HG03139 (cell line): ENCODE measurements around the gene FOXD4.
"Not testable (repeated sequence)": the region's sequence is repeated elsewhere in the genome, so short reads cannot be mapped to it uniquely, and the experiment has no call there.

Source experiments
- ATAC-seq: cut with Tn5 transposase; IDR thresholded peaks from one replicate; pipeline ENCODE4 v1.9.1; 2021; ENCODE audit not compliant: unreplicated experiment

FOXD4 gene

DNA sequence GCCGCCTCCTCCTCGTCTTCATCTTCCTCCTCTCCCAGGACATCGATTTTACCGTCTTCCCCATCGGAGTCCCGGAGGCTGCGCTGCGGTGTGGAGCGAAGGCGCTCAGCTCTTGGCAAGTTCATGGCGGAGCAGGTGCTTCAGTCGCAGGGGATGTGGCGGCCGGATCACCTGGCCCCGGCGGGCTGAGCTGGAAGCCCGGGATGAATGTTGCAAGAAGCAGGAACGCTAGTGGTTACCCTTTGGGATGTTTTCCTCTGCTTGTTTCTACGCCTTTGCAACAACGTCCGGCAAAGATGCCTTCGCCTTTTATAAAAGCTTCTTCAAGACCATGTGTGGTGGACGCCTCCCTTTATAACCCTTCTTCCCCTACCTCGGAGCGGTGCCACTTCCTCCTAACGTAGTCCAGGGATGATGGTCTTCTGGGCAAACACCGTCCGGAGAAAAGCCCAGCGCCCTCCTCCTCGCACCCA is at the start of gene FOXD4:
FOXD4 (minus strand) TSS at position 423 of the 473 bp plus-strand sequence; CDS start at position 125, 298 bp downstream.
- ATAC-seq, result not testable (repeated sequence)

DNA sequence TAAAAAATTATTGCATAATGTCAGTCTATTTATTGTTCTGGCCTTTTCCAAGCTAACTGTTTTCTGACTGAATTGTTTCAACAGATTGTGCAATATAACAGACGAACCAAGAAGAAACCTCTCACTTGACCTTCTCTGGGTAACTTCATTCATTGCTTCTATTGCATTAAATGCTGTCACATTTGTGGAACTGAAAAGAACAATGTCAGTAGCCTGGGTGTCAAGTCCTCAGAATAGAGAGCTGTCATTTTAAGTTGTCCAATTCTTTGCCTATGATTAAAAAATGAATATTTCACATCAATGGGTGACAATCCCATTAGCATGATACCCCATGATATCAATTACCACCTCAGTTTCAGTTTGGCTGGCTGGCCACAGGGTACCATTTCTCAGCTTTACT is 41.7 kb upstream of the FOXD4 start:
- not testable (repeated sequence) for ATAC-seq

DNA sequence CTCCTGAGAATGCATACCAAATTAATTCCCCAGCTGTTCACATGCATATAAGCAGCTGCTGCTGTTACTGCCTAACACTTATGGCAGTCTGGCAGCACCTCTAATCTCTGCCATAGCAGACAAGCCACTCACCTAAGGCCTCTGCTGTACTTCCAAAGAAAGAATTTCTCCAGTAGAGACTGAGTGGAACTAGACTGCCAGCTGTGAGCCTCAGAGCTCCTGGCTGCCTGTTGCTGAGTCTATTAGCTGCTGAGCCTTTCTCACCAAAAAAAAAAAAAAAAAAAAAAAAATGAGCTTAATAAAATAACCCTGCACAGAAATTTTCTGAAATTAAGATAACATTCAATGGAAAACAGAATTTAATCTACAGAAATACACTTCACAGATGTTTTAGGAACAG is 33.0 kb upstream of the FOXD4 start:
- ATAC-seq, result not testable (repeated sequence)

DNA sequence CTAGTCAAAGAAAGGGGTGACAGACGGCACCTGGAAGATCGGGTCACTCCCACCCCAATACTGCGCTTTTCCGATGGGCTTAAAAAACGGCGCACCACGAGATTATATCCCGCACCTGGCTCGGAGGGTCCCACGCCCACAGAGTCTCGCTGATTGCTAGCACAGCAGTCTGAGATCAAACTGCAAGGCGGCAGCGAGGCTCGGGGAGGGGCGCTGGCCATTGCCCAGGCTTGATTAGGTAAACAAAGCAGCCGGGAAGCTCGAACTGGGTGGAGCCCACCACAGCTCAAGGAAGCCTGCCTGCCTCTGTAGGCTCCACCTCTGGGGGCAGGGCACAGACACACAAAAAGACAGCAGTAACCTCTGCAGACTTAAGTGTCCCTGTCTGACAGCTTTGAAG is 21.7 kb upstream of the FOXD4 start:
- not testable (repeated sequence) for ATAC-seq

DNA sequence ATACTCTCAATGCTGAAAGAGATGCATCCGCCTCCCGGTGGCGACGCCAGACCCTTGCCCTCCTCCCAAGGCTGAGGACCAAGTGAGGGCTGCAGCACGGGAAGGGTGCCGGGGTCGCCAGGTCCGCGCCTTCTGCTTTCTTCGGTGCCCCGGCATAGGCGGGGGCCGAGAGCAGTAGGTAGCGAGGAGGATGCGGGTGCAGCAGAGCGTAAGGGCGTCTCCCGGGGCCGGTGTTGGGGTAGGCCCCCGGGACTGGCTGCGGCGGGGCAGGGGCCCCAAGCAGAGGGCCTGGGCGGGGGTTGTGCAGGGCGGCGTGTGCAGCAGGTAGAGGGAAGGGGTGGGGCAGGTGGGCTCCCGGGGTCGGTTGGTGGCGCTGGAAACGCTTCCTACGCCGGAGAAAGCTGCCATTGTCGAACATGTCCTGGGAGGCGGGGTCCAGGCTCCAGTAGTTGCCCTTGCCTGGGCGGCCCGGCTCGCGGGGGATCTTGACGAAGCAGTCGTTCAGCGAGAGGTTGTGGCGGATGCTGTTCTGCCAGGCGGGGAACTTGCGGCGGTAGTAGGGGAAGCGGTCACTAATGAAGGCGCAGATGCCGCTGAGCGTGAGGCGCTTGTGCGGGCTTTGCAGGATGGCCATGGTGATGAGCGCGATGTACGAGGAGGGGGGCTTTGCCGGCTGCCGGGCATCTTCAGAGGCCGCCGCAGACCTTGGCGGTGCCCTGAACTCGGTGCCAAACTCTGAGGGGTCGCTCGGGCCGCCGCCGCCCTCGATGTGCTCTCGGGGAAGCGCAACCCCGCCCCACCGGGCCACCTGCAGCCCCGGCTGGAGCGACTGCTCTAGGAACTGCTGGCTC is 848 bp downstream of the FOXD4 start:
- not testable (repeated sequence) for ATAC-seq

DNA sequence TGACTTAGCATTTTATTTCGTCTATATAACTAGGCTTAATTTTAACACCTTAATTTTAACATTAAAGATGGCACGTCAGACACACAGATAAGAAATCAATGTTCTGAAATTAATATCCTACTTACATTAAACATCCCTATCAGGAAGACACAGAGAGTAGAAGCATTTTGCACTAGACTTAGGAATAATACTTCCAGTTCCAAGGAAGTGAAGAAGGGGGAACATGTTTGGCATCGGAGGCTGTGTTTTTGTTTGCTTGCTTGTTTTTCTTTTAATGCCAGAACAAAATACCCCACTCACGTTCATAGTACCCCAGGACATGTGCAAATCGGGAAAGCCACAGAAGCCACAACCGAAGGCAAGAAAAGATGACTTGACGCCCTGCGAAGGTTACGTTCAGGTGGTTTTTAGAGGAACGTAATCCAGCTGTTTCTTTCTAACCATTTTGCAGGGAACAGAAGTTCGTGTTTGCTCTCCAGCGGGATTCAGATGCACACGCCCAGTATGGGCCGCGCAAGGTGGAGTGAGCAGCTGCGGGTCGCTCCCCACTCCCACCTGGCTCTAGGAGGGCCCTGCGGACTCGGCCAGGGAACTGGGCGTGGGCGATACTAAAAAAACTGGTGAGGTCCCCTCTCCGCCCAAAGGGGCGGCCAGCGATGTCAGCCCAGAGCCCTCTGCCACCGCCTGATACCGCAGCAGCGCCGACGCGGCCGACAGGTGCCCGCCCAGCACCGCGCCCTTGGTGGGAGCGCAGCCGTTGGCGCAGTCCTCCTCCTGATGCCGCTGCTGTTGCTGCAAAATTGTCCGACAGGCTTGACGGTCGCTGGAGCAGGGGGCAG is 1.8 kb downstream of the FOXD4 start:
- ATAC-seq, result not testable (repeated sequence)

DNA sequence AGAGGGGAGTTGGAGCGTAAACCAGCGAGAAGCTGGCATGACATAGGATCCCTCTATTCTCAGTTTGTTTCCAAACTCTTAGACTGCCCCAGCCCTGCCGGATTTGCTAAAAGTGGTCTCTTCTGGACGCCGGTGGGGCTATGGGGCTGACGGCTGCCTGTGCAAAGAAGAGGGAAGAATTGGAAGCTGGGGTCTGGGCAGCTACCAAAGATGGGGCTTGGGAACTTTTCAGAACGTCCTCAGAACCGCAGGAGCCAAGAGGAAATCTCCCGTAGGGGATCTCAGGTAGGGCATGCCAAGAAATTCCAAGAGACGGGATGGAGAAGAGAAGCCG is 3.1 kb downstream of the FOXD4 start:
- ATAC-seq, result not testable (repeated sequence)

DNA sequence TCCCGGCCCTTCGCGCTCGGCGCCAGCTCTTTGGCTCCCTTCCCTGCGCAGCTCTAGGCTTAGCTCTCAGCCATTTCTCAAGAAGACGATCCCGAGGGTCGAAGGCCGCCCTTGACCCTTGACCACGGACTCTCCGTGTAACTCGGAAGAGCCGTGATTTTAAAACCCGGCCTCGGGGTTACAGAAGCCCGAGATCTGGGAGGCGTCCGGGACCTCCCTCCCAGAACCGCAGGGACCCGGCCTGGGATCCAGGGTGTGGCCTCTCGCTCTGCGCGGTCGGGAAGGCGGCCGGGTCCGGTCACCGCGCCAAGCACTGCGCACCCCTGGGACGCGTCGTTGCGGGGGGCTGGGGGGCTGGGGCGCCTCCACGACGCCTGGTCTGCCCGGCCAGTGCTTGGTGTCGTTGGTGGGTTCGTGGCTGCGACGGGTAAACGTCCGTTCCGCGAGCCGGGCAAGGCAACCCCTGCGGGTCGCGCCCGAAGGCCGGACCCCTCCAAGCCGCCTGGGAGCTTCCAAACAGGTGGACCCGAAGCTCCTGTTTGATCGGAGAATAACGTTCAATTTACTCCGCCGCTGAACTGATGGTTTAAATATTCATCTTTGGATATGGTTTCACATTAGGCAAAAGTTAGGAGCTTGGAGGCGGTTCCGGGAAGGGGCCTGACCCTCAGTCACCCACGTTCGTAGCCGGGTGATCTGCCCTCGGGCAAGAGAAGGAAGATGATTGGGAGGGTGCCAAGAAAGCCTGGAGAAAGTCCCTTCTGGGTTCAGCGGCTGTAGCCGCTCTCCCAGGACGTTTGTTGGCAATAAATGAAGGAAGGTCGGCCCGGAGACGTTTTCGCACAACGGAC is 3.7 kb downstream of the FOXD4 start:
- not testable (repeated sequence) for ATAC-seq

DNA sequence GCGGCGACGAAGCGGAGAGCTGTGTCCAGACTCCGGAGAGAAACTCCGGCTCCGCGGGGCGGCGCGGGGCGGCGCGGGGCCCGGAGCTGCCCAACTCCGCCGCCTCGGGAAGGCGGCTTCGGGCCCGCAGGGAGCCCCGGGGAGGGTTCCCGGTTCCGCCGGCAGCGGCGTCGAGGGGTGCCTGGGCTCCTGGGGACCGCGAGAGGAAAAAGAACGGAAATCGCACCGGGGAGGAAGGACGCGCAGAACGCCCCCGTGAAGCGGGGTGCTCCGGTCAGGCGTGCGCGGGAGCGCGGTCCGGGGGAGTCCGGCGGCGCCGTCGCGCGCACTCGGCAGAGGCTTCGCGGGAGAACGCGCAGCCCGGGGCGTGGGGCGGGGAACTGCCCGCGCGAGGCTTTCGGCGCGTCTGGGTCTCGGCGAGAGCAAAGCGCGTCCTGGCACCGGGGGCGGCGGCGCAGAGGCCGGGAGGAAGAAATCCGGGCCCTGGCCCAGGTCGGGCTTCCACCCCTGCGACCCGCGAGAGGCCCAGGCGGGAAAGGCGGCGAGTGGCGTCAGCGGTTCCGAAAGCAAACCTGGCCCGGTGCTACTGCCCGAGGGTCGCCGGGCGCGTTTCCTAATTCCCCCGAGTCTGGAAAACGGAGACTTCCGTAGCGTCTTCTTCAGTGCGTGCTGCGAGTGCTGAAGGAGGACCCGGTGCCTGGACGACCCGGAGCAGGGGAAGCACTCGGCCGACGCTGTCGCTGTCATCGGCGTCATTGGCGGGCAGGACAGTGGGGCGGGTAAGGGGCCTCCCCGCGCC is 4.5 kb downstream of the FOXD4 start:
- not testable (repeated sequence) for ATAC-seq

DNA sequence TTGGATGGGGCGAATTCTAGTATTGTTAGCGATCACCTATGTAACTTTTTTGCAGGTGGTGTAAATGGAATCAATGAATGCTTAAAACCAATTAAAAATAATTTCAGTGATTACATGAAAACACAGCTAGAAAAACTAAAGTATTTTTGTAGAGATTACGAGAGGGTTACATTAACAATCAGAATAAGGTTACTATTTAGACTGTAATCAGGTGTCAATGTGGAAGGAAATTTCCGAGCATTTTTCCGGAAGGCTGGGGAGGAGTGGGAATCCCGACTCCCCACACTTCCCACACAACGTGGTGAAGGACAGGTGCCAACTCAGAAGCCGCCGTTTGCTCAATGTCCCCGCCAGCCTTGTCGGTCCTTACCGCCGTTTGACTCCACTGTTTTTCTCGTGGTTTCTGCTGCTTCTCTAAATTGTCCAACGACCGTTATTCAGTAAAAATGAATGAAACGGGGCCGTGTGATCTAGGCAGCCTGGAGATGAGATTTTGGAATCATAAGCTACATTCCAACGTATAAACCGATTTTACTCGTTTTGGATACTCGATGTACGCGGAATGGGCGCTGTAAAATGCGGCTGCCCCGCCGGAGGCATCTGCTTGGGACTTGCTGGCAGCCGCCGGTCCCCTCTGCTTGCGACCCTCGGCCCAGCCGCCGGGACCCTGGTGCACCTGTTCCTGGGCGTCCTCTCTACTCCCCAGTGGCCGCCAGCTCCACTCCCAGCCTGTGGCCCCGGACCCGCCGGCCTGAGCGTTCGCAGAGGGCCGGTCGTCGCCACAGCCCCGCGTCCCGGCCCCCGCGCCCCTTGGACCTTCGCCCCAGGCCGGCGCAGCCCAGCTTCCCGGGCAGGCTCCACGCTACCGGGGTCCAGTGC is 5.4 kb downstream of the FOXD4 start:
- ATAC-seq, result not testable (repeated sequence)

DNA sequence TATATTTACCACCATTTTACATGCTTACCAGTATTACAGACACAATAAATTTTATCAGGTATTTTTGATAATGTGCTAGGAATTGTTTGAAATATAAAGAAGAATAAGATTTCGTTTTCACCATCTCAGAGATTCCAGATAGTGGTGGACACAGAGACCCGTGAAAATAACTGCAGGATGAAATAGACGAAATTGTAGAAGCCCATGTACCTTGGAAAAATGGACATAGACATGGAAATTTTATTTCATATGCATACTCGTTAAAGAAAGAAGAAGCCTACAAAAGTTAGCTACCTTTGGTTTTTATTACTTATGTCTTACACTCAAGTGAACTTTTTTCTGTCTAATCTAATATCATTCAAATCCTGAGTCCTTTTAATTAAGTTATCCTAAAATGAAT is 7.5 kb downstream of the FOXD4 start:
- not testable (repeated sequence) for ATAC-seq

DNA sequence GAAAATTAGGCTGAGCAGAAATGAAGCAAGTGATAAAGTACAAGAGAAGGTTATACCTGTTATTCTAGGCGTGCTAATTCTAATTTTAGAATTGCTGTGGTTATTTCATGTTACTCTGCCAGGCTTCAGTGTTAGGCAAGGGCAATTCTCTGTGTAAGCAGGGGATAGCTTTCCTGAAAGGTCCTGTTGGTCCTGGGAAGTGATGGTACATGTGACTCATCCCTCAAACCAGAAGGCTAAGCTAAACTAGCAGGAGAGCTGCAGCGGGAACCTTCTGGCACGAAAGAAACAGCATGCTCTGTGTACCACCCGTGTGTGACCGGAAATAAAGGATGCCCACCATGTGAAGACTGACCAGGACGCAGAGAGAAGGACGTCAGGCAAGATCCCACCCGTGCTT is 8.7 kb downstream of the FOXD4 start:
- ATAC-seq, result not testable (repeated sequence)

DNA sequence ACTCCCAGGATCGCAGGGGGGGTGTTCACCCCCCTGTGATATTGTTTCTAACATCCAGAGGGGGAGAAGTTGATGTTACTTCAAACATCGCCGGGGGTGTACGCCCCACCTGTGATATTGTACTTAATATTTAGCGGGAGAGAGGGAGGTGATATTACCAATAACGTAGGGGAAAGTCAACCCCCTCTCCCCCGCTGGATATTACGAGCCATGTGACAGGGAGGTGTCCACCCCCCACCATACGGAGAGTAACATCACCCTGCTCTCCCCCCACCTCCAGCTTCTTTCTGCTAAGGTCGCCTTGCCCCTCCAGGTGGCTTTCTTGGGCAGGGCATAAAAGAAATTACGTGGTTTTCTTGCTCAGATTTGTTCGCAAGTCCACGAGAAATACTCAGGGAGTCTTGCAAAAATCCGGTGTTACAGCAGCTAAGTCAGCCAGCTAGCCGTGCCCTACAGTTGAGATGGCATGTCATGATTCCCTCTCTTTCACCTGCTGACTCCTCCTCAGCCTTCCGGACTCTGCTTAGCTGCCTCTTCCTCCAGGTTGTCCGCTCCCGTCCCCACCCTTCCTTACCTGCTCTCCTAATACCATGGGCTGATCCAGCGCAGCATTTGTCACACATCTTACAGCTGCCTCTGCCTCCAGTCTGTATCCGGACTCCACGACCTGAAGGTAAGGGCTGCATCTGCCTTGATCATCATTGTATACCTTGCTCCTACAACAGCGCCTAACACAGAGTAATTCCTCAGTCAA is 9.3 kb downstream of the FOXD4 start:
- not testable (repeated sequence) for ATAC-seq

DNA sequence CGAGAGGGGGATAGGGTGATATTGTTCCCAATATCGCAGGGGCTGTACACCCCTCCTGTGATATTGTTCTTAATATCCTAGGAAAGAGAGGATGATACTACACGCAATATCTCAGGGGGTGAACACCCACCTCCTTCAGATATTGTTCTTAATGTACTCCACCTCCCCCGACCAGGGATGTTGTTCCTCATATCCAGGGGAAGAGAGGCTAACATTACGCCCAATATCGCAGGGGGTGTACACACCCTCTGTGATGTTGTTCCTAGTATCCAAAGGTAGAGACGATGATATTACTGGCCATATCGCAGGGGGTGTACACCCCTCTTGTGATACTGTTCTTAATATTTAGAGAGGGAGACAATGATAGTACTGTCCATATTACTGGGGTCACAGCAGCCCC is 12.2 kb downstream of the FOXD4 start:
- ATAC-seq, result not testable (repeated sequence)

DNA sequence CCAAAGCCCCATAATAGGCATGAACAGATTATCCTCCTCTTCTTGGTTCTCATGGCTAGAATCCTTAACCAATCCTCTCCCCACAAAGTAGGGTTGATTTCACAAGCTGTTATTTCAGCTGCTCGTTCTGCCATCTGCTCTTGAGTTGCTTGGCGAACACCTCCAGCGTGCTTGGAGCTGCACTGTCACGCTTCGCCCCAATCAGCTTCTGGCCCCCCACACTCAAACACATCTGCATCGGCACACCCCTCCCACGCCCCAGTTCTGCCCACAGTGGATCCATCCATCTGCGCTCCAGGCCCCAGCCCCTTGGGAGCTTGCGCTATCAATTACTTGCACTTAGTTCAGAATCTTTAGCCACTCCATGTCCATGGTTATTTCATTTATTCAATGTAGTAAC is 17.8 kb downstream of the FOXD4 start:
- not testable (repeated sequence) for ATAC-seq

DNA sequence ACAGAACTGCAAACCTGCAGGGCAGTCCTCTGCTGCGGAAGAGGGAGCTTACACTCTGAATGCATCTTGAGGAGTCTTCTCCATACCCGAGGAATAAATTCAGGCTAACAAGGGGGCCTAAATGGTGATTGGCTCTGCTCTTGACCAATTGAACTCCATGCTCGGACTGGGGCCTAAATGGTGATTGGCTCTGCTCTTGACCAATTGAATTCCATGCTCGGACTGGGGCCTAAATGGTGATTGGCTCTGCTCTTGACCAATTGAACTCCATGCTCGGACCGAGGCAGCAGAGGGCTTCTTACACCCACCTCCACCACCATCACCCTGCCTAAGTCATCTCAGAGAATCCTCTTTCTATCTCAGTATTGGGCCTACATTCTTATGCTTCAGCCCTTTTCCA is 18.4 kb downstream of the FOXD4 start:
- not testable (repeated sequence) for ATAC-seq

DNA sequence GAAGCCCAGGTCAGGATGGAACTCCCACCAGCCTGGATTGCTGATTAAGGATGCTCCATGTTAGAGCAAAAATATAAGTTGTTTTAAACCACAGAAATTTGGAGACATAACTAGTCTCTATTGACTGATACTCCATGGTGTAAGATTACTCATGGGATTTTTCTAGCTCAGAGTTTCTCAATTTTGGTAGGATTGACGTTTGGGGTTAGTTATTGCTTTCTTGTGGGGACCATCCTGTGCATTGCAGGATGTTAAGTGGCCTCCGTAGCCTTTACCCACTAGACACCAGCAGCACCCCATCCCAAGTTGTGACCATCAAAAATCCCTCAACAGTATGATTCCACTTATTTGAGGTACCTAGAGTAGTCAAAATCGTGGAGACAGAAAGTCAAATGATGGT is 19.4 kb downstream of the FOXD4 start:
- not testable (repeated sequence) for ATAC-seq

DNA sequence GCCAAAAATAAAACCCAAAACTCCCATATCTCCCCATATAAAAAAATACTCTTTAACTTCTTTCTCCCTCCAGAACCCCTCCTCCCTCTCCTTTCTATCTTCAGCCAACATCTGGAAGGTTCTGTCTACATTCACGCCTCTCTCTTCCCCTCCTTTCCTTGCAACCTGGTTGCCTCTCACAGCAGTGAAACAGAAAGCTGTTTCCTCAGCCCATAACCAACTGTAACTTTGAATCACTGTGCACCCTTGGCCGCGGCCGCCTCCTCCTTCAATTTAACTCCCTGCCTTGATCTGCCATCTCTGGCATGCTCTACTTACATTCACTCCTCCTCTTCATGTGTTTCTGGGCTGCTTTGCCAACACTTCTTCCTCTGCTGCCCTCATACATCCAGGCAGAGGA is 23.2 kb downstream of the FOXD4 start:
- ATAC-seq, result not testable (repeated sequence)
